A673 (cell line): ENCODE measurements around the gene GNLY. TPM values are rescaled to one million over a fixed set of nuclear protein-coding genes. Genes with fewer than 3 reads are reported as not detected.
"Not testable (repeated sequence)": the region's sequence is repeated elsewhere in the genome, so short reads cannot be mapped to it uniquely, and the experiment has no call there.

Experiments
- BruUV-seq: library from RNA; stranded (reverse); fragments of 400-500 nt; replicated peaks from 2 replicates; lab custom pipeline; 2021; lab: Mats Ljungman, UMichigan
- CTCF ChIA-PET: fragments of 300-600 bp; sonication (Branson Sonifier 250); formaldehyde crosslinking; loops from one replicate; lab custom pipeline; 2022; ENCODE audit warnings: antibody characterized with exemption; lab: Charles Lee
- POLR2A ChIA-PET: fragments of 300-600 bp; sonication (Branson Sonifier 250); formaldehyde crosslinking; loops from one replicate; lab custom pipeline; 2022; ENCODE audit warnings: antibody characterized with exemption; ENCODE audit not compliant: low non-redundant PET; lab: Charles Lee
- DNase-seq: peaks from one replicate; pipeline ENCODE4 v3.0.0-alpha.2; 2015; ENCODE audit warnings: low spot score
- H3K27ac ChIP-seq: fragments of 200-600 bp; sonication (generic); 2 replicates; pipeline ENCODE4 v1.5.1; 2016; ENCODE audit warnings: mixed run types, low read depth, mild to moderate bottlenecking, mixed read lengths, antibody characterized with exemption, low read length; ENCODE audit not compliant: poor library complexity, severe bottlenecking
- H3K27me3 ChIP-seq: fragments of 200-600 bp; sonication (generic); replicated peaks from 2 replicates; pipeline ENCODE4 v1.6.1; 2017; ENCODE audit warnings: mixed run types, low read depth, mild to moderate bottlenecking, mixed read lengths, antibody characterized with exemption, low read length; ENCODE audit not compliant: insufficient read depth, poor library complexity
- H3K36me3 ChIP-seq: fragments of 200-600 bp; sonication (generic); 2 replicates; pipeline ENCODE4 v1.6.1; 2016; ENCODE audit warnings: mixed run types, mild to moderate bottlenecking, mixed read lengths, antibody characterized with exemption, low read length; ENCODE audit not compliant: insufficient read depth, poor library complexity, severe bottlenecking
- H3K4me1 ChIP-seq: fragments of 200-600 bp; sonication (generic); 2 replicates; pipeline ENCODE4 v1.6.1; 2017; ENCODE audit warnings: mixed run types, mild to moderate bottlenecking, mixed read lengths, antibody characterized with exemption, low read length; ENCODE audit not compliant: insufficient read depth, poor library complexity, severe bottlenecking
- H3K4me3 ChIP-seq: fragments of 200-600 bp; sonication (generic); 2 replicates; pipeline ENCODE4 v1.5.1; 2016; ENCODE audit warnings: low read depth, mixed run types, mild to moderate bottlenecking, mixed read lengths, low read length; ENCODE audit not compliant: poor library complexity, severe bottlenecking
- H3K9me3 ChIP-seq: fragments of 200-600 bp; sonication (generic); 2 replicates; pipeline ENCODE4 v1.6.1; 2016; ENCODE audit warnings: mixed run types, low read depth, mild to moderate bottlenecking, mixed read lengths, antibody characterized with exemption, low read length; ENCODE audit not compliant: poor library complexity, severe bottlenecking
- CTCF ChIP-seq: fragments of 300-800, 200-600 bp; sonication (generic); conservative IDR thresholded peaks from 2 replicates; pipeline ENCODE4 v1.5.1; 2017; ENCODE audit warnings: low read depth, mild to moderate bottlenecking, antibody characterized with exemption, low read length, moderate library complexity, mixed read lengths
- EZH2 ChIP-seq: fragments of 200-600 bp; sonication (generic); IDR thresholded peaks from 2 replicates; pipeline ENCODE4 v1.6.1; 2017; ENCODE audit warnings: borderline replicate concordance, low read depth, mild to moderate bottlenecking, mixed read lengths, antibody characterized with exemption, low read length; ENCODE audit not compliant: poor library complexity, severe bottlenecking
- intact Hi-C: fragments of 100-400 bp; cut with micrococcal nuclease; formaldehyde crosslinking; loops from one replicate; pipeline ENCODE4 v1.10.0; 2022; ENCODE audit not compliant: unreplicated experiment
- total RNA-seq: library from RNA; stranded (reverse); gene quantifications from 2 replicates; pipeline ENCODE4 v1.2.3, GENCODE V29; 2021

GNLY gene
- total RNA-seq, 1 experiment from 2014 or later: not detected

- Histone ChIP-seq H3K4me3 (no peak overlapping the region), H3K4me1 (no peaks in the 10 kb centered on the region), H3K36me3 (no peaks in the 10 kb centered on the region), H3K27ac (no peak overlapping the region), H3K27me3 (no peaks in the 10 kb centered on the region), H3K9me3 (no peaks in the 10 kb centered on the region)
- CTCF ChIA-PET: interaction anchor here (1.1 kb wide), 1 partner anchor 22 kb away, joined by 3 read pairs; no protein-coding TSS in a partner anchor
- no TSS peak for BruUV-seq
- no peak for DNase-seq
- no peak for TF ChIP-seq EZH2
- no peak for TF ChIP-seq CTCF
- POLR2A ChIA-PET: interaction anchor here (0.6 kb wide), 1 partner anchor 14 kb away, joined by 5 read pairs; no protein-coding TSS in a partner anchor
- intact Hi-C loops: no loop called here
Observed at GRCh38 chr2:85659324-85659981, 34.7 kb upstream of the GNLY start.

- intact Hi-C loops, H3K36me3 ChIP-seq, POLR2A ChIA-PET, CTCF ChIA-PET, H3K9me3 ChIP-seq, H3K27ac ChIP-seq, H3K4me3 ChIP-seq, H3K4me1 ChIP-seq, BruUV-seq, DNase-seq, H3K27me3 ChIP-seq: not testable (repeated sequence)
Observed at GRCh38 chr2:85660301-85660700, 33.9 kb upstream of the GNLY start.

GRCh38 chr2:85660725-85661124, 33.4 kb upstream of the GNLY start:
- ChIA-PET CTCF (no interaction called here), POLR2A (no interaction called here)
- intact Hi-C loops: no loop called here
- BruUV-seq: no TSS peak
- H3K36me3 ChIP-seq: no peaks in the 10 kb centered on the region
- H3K27ac ChIP-seq: no peak overlapping the region
- no peak for DNase-seq
- no peaks in the 10 kb centered on the region for H3K27me3 ChIP-seq
- no peak overlapping the region for H3K4me3 ChIP-seq
- no peaks in the 10 kb centered on the region for H3K4me1 ChIP-seq
- no peaks in the 10 kb centered on the region for H3K9me3 ChIP-seq
- TF ChIP-seq CTCF (no peak), EZH2 (no peak)
